Tibial artery (tissue), 4 donors: Measurements from ENCODE around the gene PLN.

Source experiments
- DNase-seq, 2 donors: peaks; one replicate each; pipeline ENCODE4 v3.0.0-alpha.2; 2019
- H3K27ac ChIP-seq, 2 donors: fragments of 200-600 bp; sonication (generic) in 1 of 2; 1 replicate in 1 of 2; 2 replicates in 1 of 2; pipeline ENCODE4 v1.5.1; 2018 to 2019; ENCODE audit warnings: mild to moderate bottlenecking in 1 of 2
- H3K27me3 ChIP-seq, 2 donors: fragments of 200-600 bp; sonication (generic) in 1 of 2; one replicate each; pipeline versions ENCODE4 v1.5.1 to v1.6.0; 2016 to 2019
- H3K36me3 ChIP-seq, 3 donors: fragments of 200-600 bp; sonication (generic) in 2 of 3; one replicate each; pipeline ENCODE4 v1.5.1; 2016 to 2019; ENCODE audit warnings: mild to moderate bottlenecking in 2 of 3
- H3K4me1 ChIP-seq, 4 donors: fragments of 200-600 bp; sonication (generic) in 2 of 4; 1 replicate in 3 of 4; 2 replicates in 1 of 4; pipeline ENCODE4 v1.5.1; 2016 to 2019
- H3K4me3 ChIP-seq, 2 donors: fragments of 200-600 bp; sonication (generic) in 1 of 2; 1 replicate in 1 of 2; 2 replicates in 1 of 2; pipeline ENCODE4 v1.5.1; 2018 to 2019; ENCODE audit warnings: mild to moderate bottlenecking in 2 of 2
- H3K9me3 ChIP-seq, 3 donors: fragments of 200-600 bp; sonication (generic) in 1 of 3; one replicate each; pipeline ENCODE4 v1.5.1; 2016 to 2019
- intact Hi-C: fragments of 100-400 bp; cut with DNase I; formaldehyde crosslinking; loops from one replicate; pipeline ENCODE4 v1.15.0; 2023; ENCODE audit warnings: low total_unique reads
- TF ChIP-seq, protein P1 (sequence below), 2 experiments: fragments of 200-600 bp in 1 of 2; fragments of 450-650 bp in 1 of 2; IDR thresholded peaks; one replicate each; pipeline ENCODE4 v1.5.1; 2017 to 2019; ENCODE audit warnings: antibody characterized with exemption in 2 of 2, mild to moderate bottlenecking in 1 of 2, moderate library complexity in 1 of 2

The PLN gene

GRCh38 chr6:118558464-118559217 is 10.5 kb downstream of the PLN start:
- TF ChIP-seq, protein P1, sequence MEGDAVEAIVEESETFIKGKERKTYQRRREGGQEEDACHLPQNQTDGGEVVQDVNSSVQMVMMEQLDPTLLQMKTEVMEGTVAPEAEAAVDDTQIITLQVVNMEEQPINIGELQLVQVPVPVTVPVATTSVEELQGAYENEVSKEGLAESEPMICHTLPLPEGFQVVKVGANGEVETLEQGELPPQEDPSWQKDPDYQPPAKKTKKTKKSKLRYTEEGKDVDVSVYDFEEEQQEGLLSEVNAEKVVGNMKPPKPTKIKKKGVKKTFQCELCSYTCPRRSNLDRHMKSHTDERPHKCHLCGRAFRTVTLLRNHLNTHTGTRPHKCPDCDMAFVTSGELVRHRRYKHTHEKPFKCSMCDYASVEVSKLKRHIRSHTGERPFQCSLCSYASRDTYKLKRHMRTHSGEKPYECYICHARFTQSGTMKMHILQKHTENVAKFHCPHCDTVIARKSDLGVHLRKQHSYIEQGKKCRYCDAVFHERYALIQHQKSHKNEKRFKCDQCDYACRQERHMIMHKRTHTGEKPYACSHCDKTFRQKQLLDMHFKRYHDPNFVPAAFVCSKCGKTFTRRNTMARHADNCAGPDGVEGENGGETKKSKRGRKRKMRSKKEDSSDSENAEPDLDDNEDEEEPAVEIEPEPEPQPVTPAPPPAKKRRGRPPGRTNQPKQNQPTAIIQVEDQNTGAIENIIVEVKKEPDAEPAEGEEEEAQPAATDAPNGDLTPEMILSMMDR (IDR thresholded peaks at IDR 0.05) = no peak
- intact Hi-C loops = no loop called here

DNA sequence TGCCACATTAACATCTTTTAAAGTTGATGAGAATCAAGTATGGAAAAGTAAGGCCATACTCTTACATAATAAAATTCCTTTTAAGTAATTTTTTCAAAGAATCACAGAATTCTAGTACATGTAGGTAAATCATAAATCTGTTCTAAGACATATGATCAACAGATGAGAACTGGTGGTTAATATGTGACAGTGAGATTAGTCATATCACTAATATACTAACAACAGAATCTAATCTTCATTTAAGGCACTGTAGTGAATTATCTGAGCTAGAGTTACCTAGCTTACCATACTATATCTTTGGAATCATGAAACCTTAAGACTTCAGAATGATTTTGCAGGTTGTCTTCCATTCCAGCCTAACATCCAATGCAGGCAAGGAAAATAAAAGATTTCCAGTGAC is 11.6 kb downstream of the PLN start:
- TF ChIP-seq, protein P1 (IDR thresholded peaks at IDR 0.05) = no peak
- H3K27ac ChIP-seq = peak overlapping the region in 1 of 2 donors; percentile 2
- DNase-seq = no peak
- intact Hi-C loops = no loop called here
- H3K9me3 ChIP-seq = no peaks in the 10 kb centered on the region
- H3K27me3 ChIP-seq = no peaks in the 10 kb centered on the region
- H3K4me1 ChIP-seq = peaks cover 0 to 81% (median 4%) of the 10 kb centered on the region in 4 donors
- no peak overlapping the region for H3K4me3 ChIP-seq
- H3K36me3 ChIP-seq = peaks cover 11 to 43% (median 11%) of the 10 kb centered on the region in 3 donors

More at GRCh38 chr6:118558464-118559217, 10.5 kb downstream of the PLN start:
- peaks cover 11 to 52% (median 21%) of the 10 kb centered on the region in 3 donors for H3K36me3 ChIP-seq
- no peaks in the 10 kb centered on the region for H3K9me3 ChIP-seq
- H3K27me3 ChIP-seq = no peaks in the 10 kb centered on the region
- peak overlapping the region; percentile 58 to 59 for H3K4me3 ChIP-seq
- no peak for DNase-seq
- peak overlapping the region; percentile 3 to 44 for H3K27ac ChIP-seq
- H3K4me1 ChIP-seq = peaks cover 0 to 91% (median 4%) of the 10 kb centered on the region in 4 donors

DNA sequence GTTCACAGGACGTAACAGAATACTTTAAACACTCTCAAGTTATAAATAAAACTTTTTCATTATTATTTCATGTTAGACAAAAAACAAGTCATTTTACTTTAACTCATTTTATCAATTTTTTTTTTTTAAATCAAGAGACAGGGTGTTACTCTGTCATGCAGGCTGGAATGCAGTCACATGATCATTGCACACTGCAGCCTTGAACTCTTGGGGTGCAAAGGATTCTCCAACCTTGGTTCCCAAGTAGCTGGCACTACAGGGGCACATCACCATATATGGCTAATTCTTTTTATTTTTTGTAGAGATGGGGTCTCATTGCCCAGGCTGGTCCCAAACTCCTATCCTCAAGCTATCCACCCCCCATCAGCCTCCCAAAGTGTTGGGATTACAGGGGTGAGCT is 14.2 kb downstream of the PLN start:
- peaks cover 0 to 63% (median 4%) of the 10 kb centered on the region in 4 donors for H3K4me1 ChIP-seq
- TF ChIP-seq, protein P1 (IDR thresholded peaks at IDR 0.05) = no peak
- intact Hi-C loops = no loop called here
- no peak overlapping the region for H3K4me3 ChIP-seq
- no peaks in the 10 kb centered on the region for H3K27me3 ChIP-seq
- H3K36me3 ChIP-seq = peaks cover 7 to 39% (median 11%) of the 10 kb centered on the region in 3 donors
- peak overlapping the region in 1 of 2 donors; percentile 48 for H3K27ac ChIP-seq
- no peaks in the 10 kb centered on the region for H3K9me3 ChIP-seq
- DNase-seq = no peak

- intact Hi-C loops = no loop called here
- H3K27ac ChIP-seq = peak overlapping the region; percentile 24 to 48
- TF ChIP-seq, protein P1 (IDR thresholded peaks at IDR 0.05) = no peak
Observed at GRCh38 chr6:118562959-118563358, 14.9 kb downstream of the PLN start.

GRCh38 chr6:118565311-118565960 is 17.3 kb downstream of the PLN start:
- intact Hi-C loops = no loop called here
- DNase-seq = no peak

More at GRCh38 chr6:118562959-118563358, 14.9 kb downstream of the PLN start:
- Histone ChIP-seq H3K4me1 (peaks cover 0 to 63% (median 3%) of the 10 kb centered on the region in 4 donors), H3K4me3 (no peak overlapping the region), H3K27me3 (no peaks in the 10 kb centered on the region), H3K36me3 (peaks cover 7 to 39% (median 11%) of the 10 kb centered on the region in 3 donors), H3K9me3 (no peaks in the 10 kb centered on the region)
- no peak for DNase-seq

More at GRCh38 chr6:118565311-118565960, 17.3 kb downstream of the PLN start:
- Histone ChIP-seq H3K4me1 (peaks cover 0 to 45% (median 2%) of the 10 kb centered on the region in 4 donors), H3K27me3 (no peaks in the 10 kb centered on the region), H3K27ac (no peak overlapping the region), H3K9me3 (no peaks in the 10 kb centered on the region), H3K36me3 (peaks cover 0 to 16% (median 1%) of the 10 kb centered on the region in 3 donors), H3K4me3 (no peak overlapping the region)
- TF ChIP-seq, protein P1 (IDR thresholded peaks at IDR 0.05) = no peak
